Retinal pigment epithelial cell (primary cell): Measurements from ENCODE around the gene TSLP.

Experiments
- DNase-seq: peaks from one replicate; pipeline ENCODE4 v3.0.0-alpha.2; 2010; ENCODE audit warnings: low read depth
- H3K4me3 ChIP-seq: 2 replicates; pipeline ENCODE4 v1.5.1; 2011; ENCODE audit warnings: mild to moderate bottlenecking, low read length, control low read depth, moderate library complexity
- CTCF ChIP-seq: conservative IDR thresholded peaks from 2 replicates; pipeline ENCODE4 v1.5.1; 2011; ENCODE audit warnings: low read depth, low read length, control low read depth, inconsistent platforms

The TSLP gene

GRCh38 chr5:111124793-111125192 lies 53.3 kb downstream of the TSLP start:
- TF ChIP-seq CTCF: no peak
- H3K4me3 ChIP-seq: no peak overlapping the region
- no peak for DNase-seq

GRCh38 chr5:111126896-111127295 lies 55.4 kb downstream of the TSLP start:
- H3K4me3 ChIP-seq: no peak overlapping the region
- TF ChIP-seq CTCF: no peak
- DNase-seq: no peak
